SKM-1 (cell line): ENCODE results near the gene MARCHF6.
"Not testable (repeated sequence)": the region's sequence is repeated elsewhere in the genome, so short reads cannot be mapped to it uniquely, and the experiment has no call there.

ENCODE experiments used
- DNase-seq: peaks from one replicate; lab custom pipeline; 2025; ENCODE audit not compliant: unreplicated experiment; lab: John Stamatoyannopoulos, UW

Gene MARCHF6

DNA sequence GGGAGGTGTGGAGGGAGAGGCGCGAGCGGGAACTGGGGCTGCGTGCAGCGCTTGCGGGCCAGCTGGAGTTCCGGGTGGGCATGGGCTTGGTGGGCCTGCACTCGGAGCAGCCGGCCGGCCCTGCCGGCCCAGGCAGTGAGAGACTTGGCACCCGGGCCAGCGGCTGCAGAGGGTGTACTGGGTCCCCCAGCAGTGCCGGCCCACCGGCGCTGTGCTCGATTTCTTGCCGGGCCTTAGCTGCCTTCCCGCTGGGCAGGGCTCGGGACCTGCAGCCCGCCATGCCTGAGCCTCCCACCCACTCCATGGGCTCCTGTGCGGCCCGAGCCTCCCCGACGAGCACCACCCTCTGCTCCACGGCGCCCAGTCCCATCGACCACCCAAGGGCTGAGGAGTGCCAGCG lies 21.7 kb downstream of the MARCHF6 start:
- not testable (repeated sequence) for DNase-seq

DNA sequence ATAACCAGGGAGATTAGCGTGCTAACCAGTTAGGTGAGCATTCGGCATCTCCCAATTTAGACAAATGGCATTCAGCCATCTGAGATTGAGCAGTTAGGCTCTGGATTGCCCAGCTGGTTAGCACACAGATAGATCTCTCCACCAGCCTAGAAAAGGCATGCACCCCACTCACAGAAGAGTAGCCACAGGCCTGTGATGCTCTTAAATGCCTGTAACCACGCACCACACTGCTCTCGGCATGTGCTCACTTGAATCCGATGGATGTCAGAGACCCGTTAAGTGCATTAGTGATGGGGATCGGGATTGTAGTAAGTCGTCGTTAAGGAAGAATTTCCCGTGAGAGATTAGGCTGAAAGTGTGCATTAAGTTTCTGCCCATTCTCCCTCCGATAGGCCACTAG lies 23.0 kb downstream of the MARCHF6 start:
- no peak for DNase-seq

DNA sequence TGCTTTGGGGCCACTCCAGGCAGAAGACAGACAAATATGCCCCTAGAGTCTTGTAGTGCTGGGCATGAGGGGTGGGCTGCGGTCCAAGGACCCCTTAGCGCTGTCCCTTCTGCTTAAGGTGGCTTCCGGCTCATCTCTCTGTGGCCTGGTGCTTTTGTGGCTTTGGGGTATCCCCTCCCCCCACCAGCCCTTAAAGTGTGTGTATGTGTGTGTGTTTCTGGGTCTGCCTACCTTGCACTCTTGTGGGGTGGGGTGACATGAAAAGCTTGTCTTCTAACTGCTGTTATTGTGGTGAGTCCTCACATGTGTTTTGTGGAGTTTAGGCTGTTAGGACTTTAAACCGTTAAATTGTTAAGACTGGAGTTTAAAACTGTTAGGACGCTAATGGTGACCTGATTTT lies 23.6 kb downstream of the MARCHF6 start:
- DNase-seq: no peak

DNA sequence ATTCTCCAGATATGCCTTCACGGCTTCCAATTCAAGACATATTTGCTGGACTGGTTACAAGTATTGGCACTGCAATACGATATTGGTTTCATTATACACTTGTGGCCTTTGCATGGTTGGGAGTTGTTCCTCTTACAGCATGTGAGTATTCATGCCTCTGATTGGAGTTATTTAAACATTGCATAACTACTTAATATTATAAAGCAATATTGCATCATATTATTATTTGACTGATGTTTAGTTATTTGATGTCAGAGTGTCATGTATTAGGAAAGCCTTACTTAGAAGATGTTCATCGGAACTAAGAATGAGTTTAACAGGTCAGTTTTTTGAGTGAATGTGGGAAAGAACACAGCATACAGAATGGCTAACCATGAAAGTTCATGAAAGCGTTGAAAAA lies 28.3 kb downstream of the MARCHF6 start:
- DNase-seq: no peak

DNA sequence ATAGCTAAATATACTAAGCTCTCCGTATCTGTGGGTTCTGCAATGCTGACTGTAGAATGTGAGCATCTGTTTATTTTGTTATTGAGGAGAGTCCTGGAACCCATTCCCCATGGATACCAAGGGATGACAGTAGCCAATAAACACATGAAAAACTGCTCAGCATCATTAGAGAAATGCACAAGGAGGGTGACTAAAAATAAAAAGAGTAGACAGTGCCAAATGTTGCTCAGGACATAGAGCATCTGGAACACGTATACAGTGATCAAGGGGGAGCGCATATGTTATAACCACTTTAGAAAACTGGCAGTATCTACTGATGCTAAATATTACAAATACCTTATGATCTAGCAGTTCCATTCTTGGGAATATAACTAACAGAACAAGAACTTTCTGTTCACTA lies 31.0 kb downstream of the MARCHF6 start:
- no peak for DNase-seq

DNA sequence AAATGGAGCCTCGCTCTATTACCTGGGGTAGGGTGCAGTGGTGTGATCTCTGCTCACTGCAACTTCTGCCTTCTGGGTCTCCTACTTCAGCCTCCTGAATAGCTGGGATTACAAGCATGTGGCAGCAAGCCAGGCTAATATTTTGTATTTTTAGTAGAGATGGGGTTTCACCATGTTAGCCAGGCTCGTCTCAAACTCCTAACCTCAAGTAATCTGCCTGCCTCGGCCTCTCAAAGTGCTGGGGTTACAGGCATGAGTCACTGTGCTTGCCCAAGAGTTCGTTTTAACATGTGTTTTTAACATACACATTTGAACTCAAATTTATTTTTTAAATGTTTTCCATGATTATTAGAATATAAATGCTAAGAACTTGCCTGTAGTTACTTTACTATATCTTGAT lies 34.2 kb downstream of the MARCHF6 start:
- DNase-seq: no peak

DNA sequence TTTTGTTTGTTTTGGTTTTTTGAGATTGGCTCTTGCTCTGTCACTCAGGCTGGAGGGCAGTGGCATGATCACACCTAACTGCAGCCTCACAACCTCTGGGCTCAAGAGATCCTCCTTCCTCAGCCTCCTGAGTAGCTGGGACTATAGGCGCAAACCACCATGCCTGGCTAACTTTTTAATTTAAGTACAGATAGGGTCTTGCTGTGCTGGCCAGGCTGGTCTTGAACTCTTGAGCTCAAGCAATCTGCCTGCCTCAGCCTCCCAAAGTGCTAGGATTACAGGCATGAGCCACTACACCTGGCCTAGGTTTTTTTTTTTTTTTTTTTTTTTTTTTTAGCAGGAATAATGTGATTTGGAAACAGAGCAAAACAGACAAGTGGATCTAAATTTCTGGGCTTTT lies 37.6 kb downstream of the MARCHF6 start:
- no peak for DNase-seq

DNA sequence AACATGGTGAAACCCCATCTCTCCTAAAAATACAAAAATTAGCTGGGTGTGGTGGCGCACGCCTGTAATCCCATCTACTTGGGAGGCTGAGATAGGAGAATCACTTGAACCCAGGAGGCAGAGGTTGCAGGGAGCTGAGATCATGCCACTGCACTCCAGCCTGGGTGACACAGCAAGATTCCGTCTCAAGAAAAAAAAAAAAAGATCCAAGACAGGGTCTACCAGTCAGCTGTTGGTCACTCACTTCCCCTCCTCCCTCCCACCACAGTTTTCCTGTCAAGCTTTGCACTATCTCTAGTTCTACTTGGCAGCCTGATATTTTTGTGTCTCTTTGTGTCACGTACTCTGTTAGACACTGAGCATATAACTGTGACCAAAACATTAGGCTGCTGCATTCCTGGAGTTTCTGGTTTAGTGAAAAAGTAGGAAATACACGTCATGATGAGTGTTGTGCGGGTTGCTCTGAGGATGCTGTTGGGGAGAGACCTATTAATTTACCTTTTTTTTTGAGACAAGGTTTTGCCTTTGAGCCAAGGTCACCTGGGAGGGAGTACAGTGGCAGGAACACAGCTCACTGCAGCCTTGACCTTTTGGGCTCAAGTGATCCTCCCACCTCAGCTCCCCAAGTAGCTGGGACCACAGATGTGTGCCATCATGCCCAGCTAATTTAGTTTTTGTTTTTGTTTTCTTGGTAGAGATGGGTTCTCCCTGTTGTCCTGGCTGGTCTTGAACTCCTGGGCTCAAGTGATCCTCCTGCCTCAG lies 39.3 kb downstream of the MARCHF6 start:
- not testable (repeated sequence) for DNase-seq

DNA sequence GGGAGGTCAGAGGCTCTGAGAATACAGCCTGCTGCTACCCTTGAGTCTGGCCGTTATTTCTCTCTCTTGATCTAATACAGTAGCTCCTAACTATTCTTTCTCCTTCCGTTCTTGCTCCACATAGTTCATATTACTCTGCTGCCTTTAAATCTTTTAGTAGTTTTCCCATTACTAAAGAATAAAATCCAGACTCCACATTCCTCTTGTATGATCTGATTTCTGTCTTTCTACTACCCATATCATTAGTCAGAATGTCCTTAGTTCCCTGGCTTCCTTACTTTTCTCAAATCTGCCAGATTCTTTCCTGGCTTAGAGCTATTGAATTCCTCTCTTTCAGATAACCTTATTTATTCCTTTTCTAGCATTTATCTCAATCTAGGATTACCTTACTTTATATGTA lies 40.0 kb downstream of the MARCHF6 start:
- no peak for DNase-seq

DNA sequence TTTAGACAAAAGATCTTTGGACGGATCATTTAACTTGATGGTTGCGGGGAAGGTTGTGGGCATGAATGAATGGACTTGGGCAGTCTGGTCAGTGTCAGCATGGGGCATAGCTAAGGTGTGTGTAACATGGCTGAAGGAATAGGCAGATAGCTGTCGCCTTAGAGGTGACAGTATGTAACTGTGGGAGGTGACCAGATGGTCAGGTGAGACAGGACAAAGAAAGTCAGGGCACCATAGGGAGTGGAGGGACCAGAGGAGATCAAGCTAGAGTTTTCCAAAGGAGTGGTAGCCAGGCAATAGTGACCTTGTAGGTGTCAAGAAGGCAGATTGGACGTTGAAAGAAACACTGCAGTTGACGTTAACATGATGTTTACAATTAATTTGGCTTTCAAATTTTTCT lies 43.1 kb downstream of the MARCHF6 start:
- no peak for DNase-seq

DNA sequence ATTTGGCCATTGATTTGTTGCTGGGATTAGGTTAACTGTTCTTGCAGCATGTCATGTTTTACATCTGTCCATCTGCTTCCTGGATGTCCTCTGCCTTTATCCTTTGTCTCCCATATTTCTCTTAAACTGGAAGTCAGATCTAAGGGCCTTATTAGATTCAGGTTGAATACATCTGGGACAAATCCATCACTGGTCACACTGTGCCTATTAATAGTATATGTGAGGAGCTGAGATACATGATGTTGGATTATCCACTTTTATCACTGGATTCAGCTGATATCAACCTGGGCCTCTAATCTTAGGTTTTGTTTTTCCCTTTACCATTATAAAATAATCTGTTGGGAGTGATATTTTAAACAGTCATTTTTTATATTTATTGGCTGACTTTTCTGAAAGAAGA lies 46.3 kb downstream of the MARCHF6 start:
- DNase-seq: no peak

DNA sequence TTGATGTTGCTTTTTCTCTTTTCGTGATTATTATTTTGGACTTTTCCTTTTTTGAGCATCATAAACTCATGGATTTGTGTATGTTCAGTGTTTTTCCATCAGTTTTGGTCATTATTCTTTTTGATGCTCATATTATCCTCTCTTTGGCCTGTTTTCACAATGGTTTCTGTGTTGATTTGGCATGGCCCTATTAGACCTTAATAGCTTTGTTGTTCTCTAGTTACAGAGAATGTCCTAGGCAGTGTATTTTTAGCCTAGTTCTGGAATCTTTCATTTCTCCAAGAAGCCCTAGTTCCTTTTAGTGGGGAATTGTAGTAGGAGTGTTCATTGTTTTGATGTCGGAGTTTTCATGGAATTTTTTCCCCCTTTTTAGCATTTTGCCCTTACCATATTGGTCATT lies 46.9 kb downstream of the MARCHF6 start:
- no peak for DNase-seq

DNA sequence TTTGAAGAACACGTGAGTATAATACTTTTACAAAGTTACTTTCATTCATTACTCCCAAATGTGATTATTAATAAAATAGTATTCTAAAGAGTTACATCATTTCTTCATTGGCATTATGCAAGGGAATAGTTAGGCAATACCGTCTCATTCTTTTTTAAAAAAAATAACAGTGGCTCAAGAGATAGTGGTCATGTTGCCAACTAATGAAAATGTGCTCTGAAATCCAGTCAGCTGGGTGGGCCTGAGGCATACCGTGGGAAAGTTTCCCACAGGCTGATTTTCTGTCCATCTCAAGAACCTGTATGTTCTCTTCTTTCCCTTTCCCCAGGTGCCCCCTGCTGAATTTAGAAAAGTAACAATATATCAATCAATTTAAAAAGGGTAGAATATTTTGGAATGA lies 47.3 kb downstream of the MARCHF6 start:
- no peak for DNase-seq

DNA sequence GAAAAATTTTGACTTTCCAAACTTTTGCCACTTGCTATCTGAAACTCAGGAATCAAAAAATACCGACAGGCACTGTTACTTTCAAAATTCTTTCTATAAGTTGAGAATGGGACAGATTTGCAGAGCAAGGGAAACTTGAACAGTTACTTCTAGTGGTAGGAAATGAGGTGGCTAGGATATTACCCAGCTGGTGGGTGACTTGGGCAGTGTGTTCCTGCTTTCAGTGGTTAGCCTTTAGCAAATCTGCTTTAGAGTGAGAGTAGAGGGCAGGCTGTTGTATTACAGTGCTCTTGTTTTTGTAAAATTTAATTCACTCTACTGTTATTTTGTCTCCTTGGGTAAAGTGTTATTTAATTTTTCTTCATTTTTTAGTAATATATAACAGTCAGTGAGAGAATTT lies 48.0 kb downstream of the MARCHF6 start:
- no peak for DNase-seq
